IMR-90 (cell line): Measurements from ENCODE around the gene PLBD1. TPM values are rescaled to one million over a fixed set of nuclear protein-coding genes. Genes with fewer than 3 reads are reported as not detected.

ENCODE experiments used
- ATAC-seq: fragments of 200-7000 bp; cut with Tn5 transposase; 2 replicates; pipeline ENCODE4 v1.9.1; 2020; ENCODE audit warnings: low read depth, mild to moderate bottlenecking, moderate library complexity
- BruUV-seq: library from RNA; stranded (reverse); fragments of 400-500 nt; replicated peaks from 2 replicates; lab custom pipeline; 2021; lab: Mats Ljungman, UMichigan
- CTCF ChIA-PET: fragments of 300-600 bp; formaldehyde crosslinking; extraction: SDS; loops from one replicate; lab custom pipeline; 2021; ENCODE audit warnings: antibody characterized with exemption; lab: Yijun Ruan, JAX
- POLR2A ChIA-PET: fragments of 300-600 bp; sonication (Branson Sonifier 250); formaldehyde crosslinking; loops from one replicate; lab custom pipeline; 2022; ENCODE audit warnings: antibody characterized with exemption; ENCODE audit not compliant: unreplicated experiment; lab: Charles Lee
- DNase-seq: peaks from one replicate; pipeline ENCODE4 v3.0.0; 2013
- H2AFZ ChIP-seq: replicated peaks from 2 replicates; pipeline ENCODE3; 2013; ENCODE audit warnings: low read length, mild to moderate bottlenecking; ENCODE audit not compliant: poor library complexity
- H2AK5ac ChIP-seq: 2 replicates; pipeline ENCODE4 v1.6.1; 2013; ENCODE audit warnings: low read depth, low read length, inconsistent platforms
- H2AK9ac ChIP-seq: replicated peaks from 2 replicates; pipeline ENCODE3; 2013; ENCODE audit warnings: mild to moderate bottlenecking, low read depth, low read length, moderate library complexity; ENCODE audit not compliant: poor library complexity
- H2BK120ac ChIP-seq: 2 replicates; pipeline ENCODE4 v1.6.1; 2013; ENCODE audit warnings: low read depth, low read length, inconsistent platforms
- H2BK15ac ChIP-seq: 3 replicates; pipeline ENCODE4 v1.6.1; 2013; ENCODE audit warnings: low read depth, low read length, inconsistent platforms
- H2BK20ac ChIP-seq: 2 replicates; pipeline ENCODE4 v1.6.1; 2013; ENCODE audit warnings: low read depth, mild to moderate bottlenecking, inconsistent platforms, low read length, moderate library complexity
- H2BK5ac ChIP-seq: 2 replicates; pipeline ENCODE4 v1.6.1; 2013; ENCODE audit warnings: mild to moderate bottlenecking, low read depth, low read length, inconsistent platforms; ENCODE audit not compliant: poor library complexity, severe bottlenecking
- H3K14ac ChIP-seq: replicated peaks from 2 replicates; pipeline ENCODE4 v1.6.1; 2013; ENCODE audit warnings: low read depth, low read length, inconsistent platforms
- H3K18ac ChIP-seq: 2 replicates; pipeline ENCODE4 v1.6.1; 2013; ENCODE audit warnings: low read depth, low read length, control low read depth
- H3K23ac ChIP-seq: 2 replicates; pipeline ENCODE4 v1.6.1; 2013; ENCODE audit warnings: low read depth, low read length, inconsistent platforms
- H3K27ac ChIP-seq: 2 replicates; pipeline ENCODE4 v1.5.1; 2013; ENCODE audit warnings: mild to moderate bottlenecking, control low read depth, low read length; ENCODE audit not compliant: insufficient read depth
- H3K27me3 ChIP-seq: 2 replicates; pipeline ENCODE4 v1.6.1; 2013; ENCODE audit warnings: low read length; ENCODE audit not compliant: control insufficient read depth, insufficient read depth
- H3K36me3 ChIP-seq: 2 replicates; pipeline ENCODE4 v1.6.1; 2013; ENCODE audit warnings: low read length, mixed read lengths; ENCODE audit not compliant: control insufficient read depth, insufficient read depth
- H3K4ac ChIP-seq: 2 replicates; pipeline ENCODE4 v1.6.1; 2013; ENCODE audit warnings: low read depth, low read length, inconsistent platforms
- H3K4me1 ChIP-seq: 2 replicates; pipeline ENCODE4 v1.6.1; 2013; ENCODE audit warnings: low read length, mixed read lengths; ENCODE audit not compliant: control insufficient read depth, insufficient read depth
- H3K4me2 ChIP-seq: 2 replicates; pipeline ENCODE4 v1.6.1; 2013; ENCODE audit warnings: low read depth, mild to moderate bottlenecking, control low read depth, low read length, moderate library complexity
- H3K4me3 ChIP-seq: 2 replicates; pipeline ENCODE4 v1.5.1; 2013; ENCODE audit warnings: low read depth, mild to moderate bottlenecking, control low read depth, low read length, moderate library complexity; ENCODE audit not compliant: insufficient read depth
- H3K56ac ChIP-seq: 2 replicates; pipeline ENCODE4 v1.6.1; 2013; ENCODE audit warnings: low read length, inconsistent platforms; ENCODE audit not compliant: insufficient read depth; ENCODE audit errors: extremely low read depth
- H3K79me1 ChIP-seq, 2 experiments: 2 replicates each; pipeline ENCODE4 v1.6.1; 2013; ENCODE audit warnings: low read length in 2 of 2, inconsistent platforms in 1 of 2, low read depth in 1 of 2
- H3K9ac ChIP-seq: 2 replicates; pipeline ENCODE4 v1.6.1; 2013; ENCODE audit warnings: low read depth, low read length, control low read depth
- H3K9me1 ChIP-seq: 2 replicates; pipeline ENCODE4 v1.6.1; 2013; ENCODE audit warnings: low read length, inconsistent platforms; ENCODE audit not compliant: insufficient read depth
- H3K9me3 ChIP-seq: 2 replicates; pipeline ENCODE4 v1.6.1; 2013; ENCODE audit warnings: low read length; ENCODE audit not compliant: control insufficient read depth, insufficient read depth
- H4K20me1 ChIP-seq: 2 replicates; pipeline ENCODE4 v1.6.1; 2013; ENCODE audit warnings: low read length, inconsistent platforms; ENCODE audit not compliant: insufficient read depth
- H4K5ac ChIP-seq: 2 replicates; pipeline ENCODE4 v1.6.1; 2013; ENCODE audit warnings: mild to moderate bottlenecking, low read depth, low read length, control low read depth
- H4K8ac ChIP-seq, 2 experiments: 2 replicates each; pipeline ENCODE4 v1.6.1; 2013; ENCODE audit warnings: low read depth in 2 of 2, low read length in 2 of 2, control low read depth in 1 of 2, inconsistent platforms in 1 of 2
- H4K91ac ChIP-seq: 2 replicates; pipeline ENCODE4 v1.6.1; 2013; ENCODE audit warnings: low read depth, low read length, inconsistent platforms; ENCODE audit not compliant: insufficient read depth
- BHLHE40 ChIP-seq: fragments of 150-350 bp; IDR thresholded peaks from 2 replicates; pipeline ENCODE4 v1.6.1; 2016; ENCODE audit warnings: mild to moderate bottlenecking, low read depth, low read length
- CEBPB ChIP-seq: IDR thresholded peaks from 2 replicates; pipeline ENCODE4 v1.6.1; 2012; ENCODE audit warnings: low read depth, low read length, improper control_type of control experiment
- MAZ ChIP-seq: IDR thresholded peaks from 2 replicates; pipeline ENCODE4 v1.6.1; 2012; ENCODE audit warnings: low read depth, mild to moderate bottlenecking, low read length, improper control_type of control experiment, moderate library complexity, borderline replicate concordance
- MXI1 ChIP-seq: IDR thresholded peaks from 2 replicates; pipeline ENCODE4 v1.6.1; 2012; ENCODE audit warnings: low read depth, mild to moderate bottlenecking, low read length, moderate library complexity, borderline replicate concordance
- NFE2L2 ChIP-seq: fragments of 150-350 bp; IDR thresholded peaks from 2 replicates; pipeline ENCODE4 v1.6.1; 2016; ENCODE audit warnings: low read depth, mild to moderate bottlenecking, low read length
- POLR2A ChIP-seq: IDR thresholded peaks from 2 replicates; pipeline ENCODE4 v1.6.1; 2012; ENCODE audit warnings: mild to moderate bottlenecking, low read depth, low read length
- RAD21 ChIP-seq: IDR thresholded peaks from 2 replicates; pipeline ENCODE4 v1.6.1; 2012; ENCODE audit warnings: low read length, improper control_type of control experiment
- RCOR1 ChIP-seq: IDR thresholded peaks from 2 replicates; pipeline ENCODE4 v1.6.1; 2012; ENCODE audit warnings: mild to moderate bottlenecking, low read length, improper control_type of control experiment; ENCODE audit not compliant: insufficient replicate concordance
- RFX5 ChIP-seq: IDR thresholded peaks from 2 replicates; pipeline ENCODE4 v1.8.0; 2012; ENCODE audit warnings: low read depth, mild to moderate bottlenecking, low read length, moderate library complexity
- SMC3 ChIP-seq: fragments of 150-350 bp; IDR thresholded peaks from 2 replicates; pipeline ENCODE4 v1.6.1; 2016; ENCODE audit warnings: low read depth, mild to moderate bottlenecking, antibody characterized with exemption, low read length, moderate library complexity
- WGBS, 2 experiments: methylation state at CpG; one replicate each; pipeline versions ENCODE4 v1.1.5 to v1.1.7; 2013; ENCODE audit warnings: missing lambda C conversion rate in 2 of 2; ENCODE audit not compliant: insufficient read length in 1 of 2; ENCODE audit errors: extremely low coverage in 2 of 2; 5-methylcytosine and 5-hydroxymethylcytosine counted together
- dilution Hi-C: fragments of 300-500 bp; cut with HindIII; formaldehyde crosslinking; loops from one replicate; pipeline ENCODE4 v1.14.3; 2018; ENCODE audit warnings: low sequenced_read_pairs; ENCODE audit not compliant: unreplicated experiment
- in situ Hi-C: fragments of 300-500 bp; cut with MboI; formaldehyde crosslinking; loops from 3 replicates; pipeline ENCODE4 v1.14.3; 2019; ENCODE audit warnings: low sequenced_read_pairs, inconsistent platforms, mixed read lengths
- intact Hi-C: fragments of 100-400 bp; cut with micrococcal nuclease; formaldehyde crosslinking; loops from 2 replicates; pipeline ENCODE4 v1.10.0; 2022
- polyA plus RNA-seq, 3 experiments: library from polyadenylated mRNA; depleted of rRNA; stranded (reverse); fragments of >200 nt; gene quantifications; 2 replicates each; pipeline ENCODE4 v1.2.3, GENCODE V29; 2012; ENCODE audit warnings: low replicate concordance in 1 of 3
- total RNA-seq: library from RNA; depleted of rRNA; stranded (reverse); fragments of >200 nt; gene quantifications from 2 replicates; pipeline ENCODE4 v1.2.3, GENCODE V29; 2012
- TF ChIP-seq, protein P1 (sequence below): conservative IDR thresholded peaks from 2 replicates; pipeline ENCODE4 v1.5.1; 2012; ENCODE audit warnings: mild to moderate bottlenecking, low read depth, low read length, improper control_type of control experiment
- TF ChIP-seq, protein P2 (sequence below): fragments of 150-350 bp; IDR thresholded peaks from 2 replicates; pipeline ENCODE4 v1.6.1; 2017; ENCODE audit warnings: mild to moderate bottlenecking, antibody characterized with exemption, low read length, low read depth
- TF ChIP-seq, protein P3 (sequence below): fragments of 150-350 bp; IDR thresholded peaks from 2 replicates; pipeline ENCODE4 v1.6.1; 2016; ENCODE audit warnings: low read depth, mild to moderate bottlenecking, low read length, moderate library complexity, borderline replicate concordance

The PLBD1 gene
- total and polyA plus RNA-seq, 2 of the 4 experiments (the other 2 are of a cell fraction) = under 0.01 TPM; not detected in 1

DNA sequence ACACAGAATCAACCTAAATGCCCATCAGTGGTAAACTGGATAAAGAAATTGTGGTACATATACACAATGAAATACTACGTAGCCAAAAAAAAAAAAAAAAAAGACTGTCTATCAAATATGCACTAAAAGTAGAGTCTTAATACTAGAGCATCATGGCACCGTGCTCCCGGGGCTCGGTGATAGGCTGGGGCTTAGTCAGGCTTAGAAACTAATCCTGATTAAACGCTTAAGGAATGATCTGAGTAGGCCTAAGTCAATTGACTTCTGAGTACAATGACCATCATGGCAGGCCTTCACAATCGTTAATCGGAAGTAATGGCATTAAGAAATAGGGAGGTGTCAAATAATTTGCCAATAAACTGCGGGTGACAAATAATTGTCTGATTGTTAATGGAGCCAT lies 9.7 kb downstream of the PLBD1 start:
- Histone ChIP-seq H2BK20ac (no peak overlapping the region), H3K9me3 (no peaks in the 10 kb centered on the region), H3K27ac (no peak overlapping the region), H4K20me1 (no peaks in the 10 kb centered on the region), H4K8ac (no peak overlapping the region), H3K23ac (no peak overlapping the region), H2AK5ac (no peak overlapping the region), H3K79me1 (no peaks in the 10 kb centered on the region), H2AK9ac (no peak overlapping the region), H3K4ac (no peak overlapping the region), H4K5ac (no peak overlapping the region), H3K36me3 (no peaks in the 10 kb centered on the region), H3K9me1 (no peaks in the 10 kb centered on the region), H3K4me3 (no peak overlapping the region), H2BK120ac (no peak overlapping the region), H3K56ac (no peak overlapping the region), H3K9ac (no peak overlapping the region), H3K14ac (no peak overlapping the region), H2AFZ (no peak overlapping the region), H3K27me3 (no peaks in the 10 kb centered on the region), H3K4me1 (no peaks in the 10 kb centered on the region), H3K18ac (no peak overlapping the region), H4K91ac (no peak overlapping the region), H3K4me2 (no peak overlapping the region), H2BK5ac (no peak overlapping the region), H2BK15ac (no peak overlapping the region)
- TF ChIP-seq, protein P1, sequence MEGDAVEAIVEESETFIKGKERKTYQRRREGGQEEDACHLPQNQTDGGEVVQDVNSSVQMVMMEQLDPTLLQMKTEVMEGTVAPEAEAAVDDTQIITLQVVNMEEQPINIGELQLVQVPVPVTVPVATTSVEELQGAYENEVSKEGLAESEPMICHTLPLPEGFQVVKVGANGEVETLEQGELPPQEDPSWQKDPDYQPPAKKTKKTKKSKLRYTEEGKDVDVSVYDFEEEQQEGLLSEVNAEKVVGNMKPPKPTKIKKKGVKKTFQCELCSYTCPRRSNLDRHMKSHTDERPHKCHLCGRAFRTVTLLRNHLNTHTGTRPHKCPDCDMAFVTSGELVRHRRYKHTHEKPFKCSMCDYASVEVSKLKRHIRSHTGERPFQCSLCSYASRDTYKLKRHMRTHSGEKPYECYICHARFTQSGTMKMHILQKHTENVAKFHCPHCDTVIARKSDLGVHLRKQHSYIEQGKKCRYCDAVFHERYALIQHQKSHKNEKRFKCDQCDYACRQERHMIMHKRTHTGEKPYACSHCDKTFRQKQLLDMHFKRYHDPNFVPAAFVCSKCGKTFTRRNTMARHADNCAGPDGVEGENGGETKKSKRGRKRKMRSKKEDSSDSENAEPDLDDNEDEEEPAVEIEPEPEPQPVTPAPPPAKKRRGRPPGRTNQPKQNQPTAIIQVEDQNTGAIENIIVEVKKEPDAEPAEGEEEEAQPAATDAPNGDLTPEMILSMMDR = no peak
- no peak for TF ChIP-seq BHLHE40
- TF ChIP-seq SMC3 = no peak
- no peak for TF ChIP-seq RAD21
- TF ChIP-seq, protein P2, sequence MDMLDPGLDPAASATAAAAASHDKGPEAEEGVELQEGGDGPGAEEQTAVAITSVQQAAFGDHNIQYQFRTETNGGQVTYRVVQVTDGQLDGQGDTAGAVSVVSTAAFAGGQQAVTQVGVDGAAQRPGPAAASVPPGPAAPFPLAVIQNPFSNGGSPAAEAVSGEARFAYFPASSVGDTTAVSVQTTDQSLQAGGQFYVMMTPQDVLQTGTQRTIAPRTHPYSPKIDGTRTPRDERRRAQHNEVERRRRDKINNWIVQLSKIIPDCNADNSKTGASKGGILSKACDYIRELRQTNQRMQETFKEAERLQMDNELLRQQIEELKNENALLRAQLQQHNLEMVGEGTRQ = no peak
- no peak for TF ChIP-seq MAZ
- no peak for TF ChIP-seq RFX5
- no peak for TF ChIP-seq MXI1
- no peak for TF ChIP-seq CEBPB
- no peak for TF ChIP-seq RCOR1
- TF ChIP-seq NFE2L2 = no peak
- TF ChIP-seq, protein P3, sequence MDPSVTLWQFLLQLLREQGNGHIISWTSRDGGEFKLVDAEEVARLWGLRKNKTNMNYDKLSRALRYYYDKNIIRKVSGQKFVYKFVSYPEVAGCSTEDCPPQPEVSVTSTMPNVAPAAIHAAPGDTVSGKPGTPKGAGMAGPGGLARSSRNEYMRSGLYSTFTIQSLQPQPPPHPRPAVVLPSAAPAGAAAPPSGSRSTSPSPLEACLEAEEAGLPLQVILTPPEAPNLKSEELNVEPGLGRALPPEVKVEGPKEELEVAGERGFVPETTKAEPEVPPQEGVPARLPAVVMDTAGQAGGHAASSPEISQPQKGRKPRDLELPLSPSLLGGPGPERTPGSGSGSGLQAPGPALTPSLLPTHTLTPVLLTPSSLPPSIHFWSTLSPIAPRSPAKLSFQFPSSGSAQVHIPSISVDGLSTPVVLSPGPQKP = no peak
- TF ChIP-seq POLR2A = no peak
- ChIA-PET CTCF (no interaction called here), POLR2A (no interaction called here)
- 92% methylated on average over 2 of the region's 8 CpGs; no CpG with 5 or more reads in 1 of the 2 experiments for WGBS, 2 experiments
- in situ Hi-C loops (no loop called here), intact Hi-C loops (no loop called here), dilution Hi-C loops (no loop called here)
- no peak for ATAC-seq
- no TSS peak for BruUV-seq
- DNase-seq = no peak
